Astrocyte (in vitro differentiated cells and primary cell): Measurements from ENCODE around the gene HES5. TPM values are rescaled to one million over a fixed set of nuclear protein-coding genes. Genes with fewer than 3 reads are reported as not detected.
"Not testable (repeated sequence)": the region's sequence is repeated elsewhere in the genome, so short reads cannot be mapped to it uniquely, and the experiment has no call there.

Experiments used
- DNase-seq: peaks from one replicate; pipeline ENCODE4 v3.0.0-alpha.2; 2010; ENCODE audit warnings: low read depth
- FAIRE-seq: peaks from 2 replicates; lab custom pipeline; 2011; peaks lifted over from hg19 to GRCh38; lab: Jason Lieb, UNC
- H2AFZ ChIP-seq: 2 replicates; pipeline ENCODE4 v1.6.0; 2012; ENCODE audit warnings: low read depth, low read length, inconsistent platforms
- H3K27ac ChIP-seq: 2 replicates; pipeline ENCODE4 v1.5.1; 2011; ENCODE audit warnings: low read depth, low read length, inconsistent platforms
- H3K27me3 ChIP-seq: 2 replicates; pipeline ENCODE4 v1.6.0; 2011; ENCODE audit warnings: low read length, inconsistent platforms; ENCODE audit not compliant: insufficient read depth
- H3K36me3 ChIP-seq: 2 replicates; pipeline ENCODE4 v1.5.1; 2011; ENCODE audit warnings: low read length, inconsistent platforms; ENCODE audit not compliant: insufficient read depth
- H3K4me1 ChIP-seq: 2 replicates; pipeline ENCODE4 v1.5.1; 2011; ENCODE audit warnings: low read length, inconsistent platforms; ENCODE audit not compliant: insufficient read depth
- H3K4me2 ChIP-seq: 2 replicates; pipeline ENCODE4 v1.6.0; 2012; ENCODE audit warnings: low read length, inconsistent platforms
- H3K4me3 ChIP-seq: 2 replicates; pipeline ENCODE4 v1.5.1; 2011; ENCODE audit warnings: low read depth, mild to moderate bottlenecking, low read length, inconsistent platforms; ENCODE audit not compliant: insufficient read depth
- H3K79me2 ChIP-seq: 2 replicates; pipeline ENCODE4 v1.6.0; 2012; ENCODE audit warnings: mild to moderate bottlenecking, low read length, inconsistent platforms; ENCODE audit not compliant: insufficient read depth
- H3K9ac ChIP-seq: 2 replicates; pipeline ENCODE4 v1.6.0; 2012; ENCODE audit warnings: mild to moderate bottlenecking, low read length, inconsistent platforms
- H3K9me3 ChIP-seq: 2 replicates; pipeline ENCODE4 v1.5.1; 2012; ENCODE audit warnings: low read depth, mild to moderate bottlenecking, low read length, inconsistent platforms; ENCODE audit not compliant: insufficient read depth
- H4K20me1 ChIP-seq: 2 replicates; pipeline ENCODE4 v1.6.0; 2012; ENCODE audit warnings: low read length, inconsistent platforms; ENCODE audit not compliant: insufficient read depth
- H3K27ac Mint-ChIP-seq: one replicate; pipeline ENCODE4 v1.8.0; 2021; ENCODE audit warnings: mild to moderate bottlenecking, mixed read lengths; ENCODE audit not compliant: unreplicated experiment
- H3K27me3 Mint-ChIP-seq: one replicate; pipeline ENCODE4 v1.8.0; 2021; ENCODE audit warnings: low read depth, mixed read lengths; ENCODE audit not compliant: unreplicated experiment
- H3K36me3 Mint-ChIP-seq: one replicate; pipeline ENCODE4 v1.8.0; 2021; ENCODE audit warnings: low read depth, mixed read lengths; ENCODE audit not compliant: unreplicated experiment
- H3K4me1 Mint-ChIP-seq: one replicate; pipeline ENCODE4 v1.8.0; 2021; ENCODE audit warnings: low read depth, mixed read lengths; ENCODE audit not compliant: unreplicated experiment
- H3K4me3 Mint-ChIP-seq: one replicate; pipeline ENCODE4 v1.8.0; 2021; ENCODE audit warnings: mild to moderate bottlenecking, moderate library complexity, mixed read lengths; ENCODE audit not compliant: unreplicated experiment
- H3K9me3 Mint-ChIP-seq: one replicate; pipeline ENCODE4 v1.8.0; 2021; ENCODE audit warnings: mild to moderate bottlenecking, mixed read lengths; ENCODE audit not compliant: unreplicated experiment
- CTCF ChIP-seq: IDR thresholded peaks from 2 replicates; pipeline ENCODE4 v1.5.1; 2011; ENCODE audit warnings: low read depth, mild to moderate bottlenecking, inconsistent platforms, low read length, moderate library complexity; ENCODE audit not compliant: insufficient read depth
- EZH2 ChIP-seq: IDR thresholded peaks from 2 replicates; pipeline ENCODE4 v1.6.1; 2012; ENCODE audit warnings: mild to moderate bottlenecking, low read length, inconsistent platforms; ENCODE audit not compliant: insufficient read depth
- total RNA-seq: library from RNA; stranded (reverse); gene quantifications from 2 replicates; pipeline ENCODE4 v1.2.1, GENCODE V29; 2021

HES5 gene
- total RNA-seq, 1 donor from 2014 or later: not detected

DNA sequence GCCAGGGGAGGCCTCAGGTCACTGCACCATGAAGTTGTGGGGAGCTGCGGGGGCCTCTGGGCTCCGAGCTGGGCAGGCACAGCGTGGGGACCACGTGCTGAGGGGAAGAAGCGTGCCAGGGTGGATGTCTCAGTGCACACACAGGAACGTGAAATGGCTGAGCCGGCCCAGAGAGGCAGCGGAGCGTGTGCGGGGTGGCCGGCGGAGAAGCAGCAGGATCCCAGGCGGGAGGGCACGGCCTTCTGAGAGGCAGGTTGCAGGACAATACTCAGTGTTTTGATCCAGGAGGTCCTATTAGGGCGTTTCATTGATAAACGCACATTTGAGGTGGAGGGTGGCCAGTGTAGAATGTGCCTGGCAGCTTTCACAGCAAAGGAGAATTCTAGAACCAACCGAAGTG, 39.0 kb upstream of the HES5 start:
- FAIRE-seq (no peak), DNase-seq (no peak)
- TF ChIP-seq CTCF: no peak
- no peak for TF ChIP-seq EZH2
- no peaks in the 10 kb centered on the region for H3K36me3 ChIP-seq
- H2AFZ ChIP-seq: no peak overlapping the region
- no peaks in the 10 kb centered on the region for H3K79me2 ChIP-seq
- no peak overlapping the region for H3K4me2 ChIP-seq
- Mint-ChIP-seq H3K27ac (no peak overlapping the region), H3K36me3 (no peaks in the 10 kb centered on the region), H3K4me1 (peaks cover 5% of the 10 kb centered on the region), H3K27me3 (peaks cover 33% of the 10 kb centered on the region), H3K4me3 (no peak overlapping the region), H3K9me3 (peaks cover 4% of the 10 kb centered on the region)
- H3K4me1 ChIP-seq: no peaks in the 10 kb centered on the region
- H4K20me1 ChIP-seq: no peaks in the 10 kb centered on the region
- no peaks in the 10 kb centered on the region for H3K9me3 ChIP-seq
- H3K9ac ChIP-seq: no peak overlapping the region
- no peak overlapping the region for H3K4me3 ChIP-seq
- H3K27me3 ChIP-seq: no peaks in the 10 kb centered on the region
- H3K27ac ChIP-seq: no peak overlapping the region

GRCh38 chr1:2568187-2568816, 38.2 kb upstream of the HES5 start:
- H3K4me3 ChIP-seq, H3K9me3 Mint-ChIP-seq, H3K9me3 ChIP-seq, H3K4me1 ChIP-seq, H4K20me1 ChIP-seq, FAIRE-seq, H3K36me3 ChIP-seq, H3K79me2 ChIP-seq, H3K36me3 Mint-ChIP-seq, H3K4me2 ChIP-seq, H3K4me3 Mint-ChIP-seq, H3K4me1 Mint-ChIP-seq, H3K27me3 ChIP-seq, H2AFZ ChIP-seq, H3K27ac ChIP-seq, H3K9ac ChIP-seq, H3K27ac Mint-ChIP-seq, DNase-seq: not testable (repeated sequence)
- H3K27me3 Mint-ChIP-seq: peaks cover 29% of the 10 kb centered on the region

DNA sequence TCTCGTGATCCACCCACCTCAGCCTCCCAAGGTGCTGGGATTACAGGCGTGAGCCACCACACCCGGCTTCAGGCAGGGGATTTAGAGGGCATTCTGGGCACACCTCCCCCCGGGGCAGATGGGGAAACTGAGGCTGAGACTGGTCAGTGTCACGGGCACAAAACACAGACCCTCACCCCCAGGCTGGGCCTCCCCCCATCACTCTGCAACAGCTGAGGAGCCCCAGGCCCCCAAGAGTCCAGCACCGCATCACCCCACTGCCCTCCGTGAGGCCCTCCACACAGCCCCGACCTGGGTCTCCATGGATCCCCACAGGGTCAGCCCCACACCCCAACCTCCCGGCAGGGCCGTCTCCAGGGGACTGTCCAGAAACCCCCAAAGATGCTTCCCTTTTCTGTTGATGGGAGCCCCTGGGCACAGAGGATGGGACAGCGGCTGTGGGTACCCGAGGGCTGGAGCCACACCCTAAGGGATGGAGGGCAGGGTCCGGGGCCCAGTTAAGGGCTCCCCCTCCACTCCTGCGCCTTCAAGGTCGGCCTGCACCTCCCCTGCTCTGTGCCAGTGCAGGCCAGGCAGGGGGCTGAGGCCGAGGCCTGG, 37.1 kb upstream of the HES5 start:
- no peaks in the 10 kb centered on the region for H3K79me2 ChIP-seq
- H3K4me3 ChIP-seq: no peak overlapping the region
- peaks cover 5% of the 10 kb centered on the region for H3K4me1 Mint-ChIP-seq
- H3K36me3 ChIP-seq: no peaks in the 10 kb centered on the region
- no peaks in the 10 kb centered on the region for H3K9me3 ChIP-seq
- H3K36me3 Mint-ChIP-seq: no peaks in the 10 kb centered on the region
- H3K27me3 ChIP-seq: no peaks in the 10 kb centered on the region
- H3K4me2 ChIP-seq: no peak overlapping the region
- H3K27ac ChIP-seq: no peak overlapping the region
- no peaks in the 10 kb centered on the region for H3K4me1 ChIP-seq
- H3K27ac Mint-ChIP-seq: no peak overlapping the region
- FAIRE-seq (no peak), DNase-seq (no peak)
- peaks cover 23% of the 10 kb centered on the region for H3K27me3 Mint-ChIP-seq
- no peak overlapping the region for H3K4me3 Mint-ChIP-seq
- H2AFZ ChIP-seq: no peak overlapping the region
- H3K9me3 Mint-ChIP-seq: no peaks in the 10 kb centered on the region
- H3K9ac ChIP-seq: no peak overlapping the region
- TF ChIP-seq CTCF (no peak), EZH2 (no peak)
- H4K20me1 ChIP-seq: no peaks in the 10 kb centered on the region
